Right lobe of liver (tissue), 4 donors: Measurements from ENCODE around the gene DMKN.

Experiments used
- POLR2A ChIP-seq: fragments of 450-650 bp; IDR thresholded peaks from one replicate; pipeline ENCODE4 v1.6.1; 2017; ENCODE audit warnings: antibody characterized with exemption, mild to moderate bottlenecking
- TF ChIP-seq, protein P1 (sequence below), 4 donors: fragments of 200-600 bp in 3 of 4; fragments of 450-650 bp in 1 of 4; IDR thresholded peaks; one replicate each; pipeline versions ENCODE4 v1.5.1 to v1.8.0; 2016 to 2022; ENCODE audit warnings: antibody characterized with exemption in 4 of 4, mild to moderate bottlenecking in 2 of 4
- donor health status: DM: no; HTN: no; CAD: no.
- donor health status: DM: no; HTN: no; CAD: no.
- donor health status: DM: no; HTN: yes; CAD: no.

DNA sequence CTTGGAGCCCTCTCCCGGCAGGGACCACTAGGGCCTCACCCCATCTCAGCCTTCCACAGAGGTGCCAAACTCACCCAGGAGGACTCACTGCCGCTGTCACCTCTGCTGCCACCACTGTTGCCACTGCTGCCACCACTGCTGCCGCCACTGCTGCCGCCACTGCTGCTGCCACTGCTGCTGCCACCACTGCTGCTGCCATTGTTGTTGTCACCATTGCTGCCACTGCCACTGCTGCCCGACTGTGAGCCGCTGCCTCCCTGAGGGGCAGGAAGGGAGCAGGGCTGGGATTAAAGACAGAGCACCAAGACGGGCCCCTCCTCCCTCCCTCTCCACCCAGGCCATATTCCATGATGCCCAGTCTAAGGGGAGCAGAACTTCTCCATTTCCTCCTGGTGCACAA is 2.1 kb downstream of the DMKN start:
- TF ChIP-seq, protein P1, sequence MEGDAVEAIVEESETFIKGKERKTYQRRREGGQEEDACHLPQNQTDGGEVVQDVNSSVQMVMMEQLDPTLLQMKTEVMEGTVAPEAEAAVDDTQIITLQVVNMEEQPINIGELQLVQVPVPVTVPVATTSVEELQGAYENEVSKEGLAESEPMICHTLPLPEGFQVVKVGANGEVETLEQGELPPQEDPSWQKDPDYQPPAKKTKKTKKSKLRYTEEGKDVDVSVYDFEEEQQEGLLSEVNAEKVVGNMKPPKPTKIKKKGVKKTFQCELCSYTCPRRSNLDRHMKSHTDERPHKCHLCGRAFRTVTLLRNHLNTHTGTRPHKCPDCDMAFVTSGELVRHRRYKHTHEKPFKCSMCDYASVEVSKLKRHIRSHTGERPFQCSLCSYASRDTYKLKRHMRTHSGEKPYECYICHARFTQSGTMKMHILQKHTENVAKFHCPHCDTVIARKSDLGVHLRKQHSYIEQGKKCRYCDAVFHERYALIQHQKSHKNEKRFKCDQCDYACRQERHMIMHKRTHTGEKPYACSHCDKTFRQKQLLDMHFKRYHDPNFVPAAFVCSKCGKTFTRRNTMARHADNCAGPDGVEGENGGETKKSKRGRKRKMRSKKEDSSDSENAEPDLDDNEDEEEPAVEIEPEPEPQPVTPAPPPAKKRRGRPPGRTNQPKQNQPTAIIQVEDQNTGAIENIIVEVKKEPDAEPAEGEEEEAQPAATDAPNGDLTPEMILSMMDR (IDR thresholded peaks at IDR 0.05) = no peak
- no peak for TF ChIP-seq POLR2A
